HepG2 (cell line): ENCODE data around the gene BTBD19. TPM values are rescaled to one million over a fixed set of nuclear protein-coding genes. Genes with fewer than 3 reads are reported as not detected.

ENCODE experiments used
- ETV5 ChIP-seq: IDR thresholded peaks from 2 replicates; pipeline ENCODE4 v1.6.1; 2018; ENCODE audit warnings: missing biosample characterization, missing genetic modification reagents, inconsistent platforms, borderline replicate concordance
- FOXP1 ChIP-seq, 2 experiments: fragments of 450-650 bp in 1 of 2; IDR thresholded peaks; 2 replicates each; pipeline ENCODE4 v1.6.1; 2017 to 2018; ENCODE audit warnings: antibody characterized with exemption in 1 of 2
- GZF1 ChIP-seq: sonication (generic); formaldehyde crosslinking; IDR thresholded peaks from 2 replicates; pipeline ENCODE4 v1.5.1; 2020; ENCODE audit warnings: mild to moderate bottlenecking, missing genetic modification reagents
- HMG20B ChIP-seq: conservative IDR thresholded peaks from 2 replicates; pipeline ENCODE4 v1.6.1; 2016; ENCODE audit warnings: missing genetic modification reagents, missing compliant biosample characterization
- HNRNPLL ChIP-seq: fragments of 200-400 bp; formaldehyde crosslinking; IDR thresholded peaks from 2 replicates; pipeline ENCODE4 v1.6.1; 2017; ENCODE audit warnings: mild to moderate bottlenecking, low read depth, low read length; ENCODE audit not compliant: poor library complexity, severe bottlenecking
- HOXA9 ChIP-seq: sonication (generic); formaldehyde crosslinking; IDR thresholded peaks from 2 replicates; pipeline ENCODE4 v1.8.1; 2022; ENCODE audit warnings: missing genetic modification reagents, mild to moderate bottlenecking, moderate library complexity, borderline replicate concordance
- JUNB ChIP-seq: sonication (generic); formaldehyde crosslinking; IDR thresholded peaks from 2 replicates; pipeline ENCODE4 v1.8.0; 2022; ENCODE audit warnings: missing genetic modification reagents, mild to moderate bottlenecking, borderline replicate concordance
- NFE2 ChIP-seq: sonication (generic); formaldehyde crosslinking; IDR thresholded peaks from 2 replicates; pipeline ENCODE4 v1.4.0; 2020; ENCODE audit warnings: missing genetic modification reagents
- PTBP1 ChIP-seq: fragments of 200-400 bp; formaldehyde crosslinking; IDR thresholded peaks from 2 replicates; pipeline ENCODE4 v1.6.1; 2018; ENCODE audit warnings: low read length, low read depth; ENCODE audit not compliant: poor library complexity, severe bottlenecking
- RCOR2 ChIP-seq: IDR thresholded peaks from 2 replicates; pipeline ENCODE4 v1.6.1; 2016; ENCODE audit warnings: missing biosample characterization, missing genetic modification reagents
- SATB2 ChIP-seq: sonication (generic); formaldehyde crosslinking; IDR thresholded peaks from 2 replicates; pipeline ENCODE4 v1.5.0; 2020; ENCODE audit warnings: missing genetic modification reagents
- SOX6 ChIP-seq, 2 experiments: fragments of 450-650 bp in 1 of 2; sonication (generic) in 1 of 2; formaldehyde crosslinking in 1 of 2; IDR thresholded peaks; 2 replicates each; pipeline versions ENCODE4 v1.4.0 to v1.6.1; 2017 to 2020; ENCODE audit warnings: antibody characterized with exemption in 1 of 2, mild to moderate bottlenecking in 1 of 2, missing genetic modification reagents in 1 of 2
- TGIF2 ChIP-seq: IDR thresholded peaks from 2 replicates; pipeline ENCODE4 v1.6.1; 2016; ENCODE audit warnings: control low read depth, missing compliant biosample characterization
- ZNF225 ChIP-seq: sonication (generic); formaldehyde crosslinking; IDR thresholded peaks from 2 replicates; pipeline ENCODE4 v1.4.0; 2020; ENCODE audit warnings: mild to moderate bottlenecking, missing genetic modification reagents
- ZNF501 ChIP-seq: sonication (generic); formaldehyde crosslinking; IDR thresholded peaks from 2 replicates; pipeline ENCODE4 v1.5.1; 2020; ENCODE audit warnings: mild to moderate bottlenecking, moderate library complexity, missing genetic modification reagents
- ZNF749 ChIP-seq: sonication (generic); formaldehyde crosslinking; IDR thresholded peaks from 2 replicates; pipeline ENCODE4 v1.8.0; 2022; ENCODE audit warnings: mild to moderate bottlenecking, missing genetic modification reagents, moderate library complexity, borderline replicate concordance
- polyA plus RNA-seq, 8 experiments: library from polyadenylated mRNA; depleted of rRNA in 3 of 8; stranded (reverse) in 7 of 8; unstranded in 1 of 8; fragments of >200 nt; fragmentation: Illumina TruSeq in 4 of 8; extraction: Trizol in 4 of 8; gene quantifications; 2 replicates each; pipeline versions ENCODE4 v1.2.1 to v1.2.3, GENCODE V29; 2011 to 2016; ENCODE audit warnings: low read depth in 4 of 8, missing spikeins in 1 of 8, mixed read lengths in 1 of 8; ENCODE audit not compliant: insufficient read depth in 1 of 8
- total RNA-seq, 5 experiments: library from RNA; depleted of rRNA; stranded (reverse); fragments of >200 nt; fragmentation: Illumina TruSeq; extraction: Trizol; gene quantifications; 2 replicates each; pipeline ENCODE4 v1.2.3, GENCODE V29; 2016; ENCODE audit warnings: low read depth in 1 of 5
- TF ChIP-seq, protein P1 (sequence below): IDR thresholded peaks from 2 replicates; pipeline ENCODE4 v1.6.1; 2016
- TF ChIP-seq, protein P2 (sequence below): sonication (generic); formaldehyde crosslinking; conservative IDR thresholded peaks from 2 replicates; pipeline ENCODE4 v1.4.0; 2020; ENCODE audit warnings: mild to moderate bottlenecking, missing genetic modification reagents, moderate library complexity
- TF ChIP-seq, protein P3 (sequence below): IDR thresholded peaks from 2 replicates; pipeline ENCODE4 v1.6.1; 2016; ENCODE audit warnings: low read depth, missing genetic modification reagents, missing compliant biosample characterization

BTBD19 gene
- total and polyA plus RNA-seq, 2 of the 13 experiments (the other 11 are each of a cell fraction or from before 2014, with no cell fraction given), result 2.7 to 6.7 TPM

DNA sequence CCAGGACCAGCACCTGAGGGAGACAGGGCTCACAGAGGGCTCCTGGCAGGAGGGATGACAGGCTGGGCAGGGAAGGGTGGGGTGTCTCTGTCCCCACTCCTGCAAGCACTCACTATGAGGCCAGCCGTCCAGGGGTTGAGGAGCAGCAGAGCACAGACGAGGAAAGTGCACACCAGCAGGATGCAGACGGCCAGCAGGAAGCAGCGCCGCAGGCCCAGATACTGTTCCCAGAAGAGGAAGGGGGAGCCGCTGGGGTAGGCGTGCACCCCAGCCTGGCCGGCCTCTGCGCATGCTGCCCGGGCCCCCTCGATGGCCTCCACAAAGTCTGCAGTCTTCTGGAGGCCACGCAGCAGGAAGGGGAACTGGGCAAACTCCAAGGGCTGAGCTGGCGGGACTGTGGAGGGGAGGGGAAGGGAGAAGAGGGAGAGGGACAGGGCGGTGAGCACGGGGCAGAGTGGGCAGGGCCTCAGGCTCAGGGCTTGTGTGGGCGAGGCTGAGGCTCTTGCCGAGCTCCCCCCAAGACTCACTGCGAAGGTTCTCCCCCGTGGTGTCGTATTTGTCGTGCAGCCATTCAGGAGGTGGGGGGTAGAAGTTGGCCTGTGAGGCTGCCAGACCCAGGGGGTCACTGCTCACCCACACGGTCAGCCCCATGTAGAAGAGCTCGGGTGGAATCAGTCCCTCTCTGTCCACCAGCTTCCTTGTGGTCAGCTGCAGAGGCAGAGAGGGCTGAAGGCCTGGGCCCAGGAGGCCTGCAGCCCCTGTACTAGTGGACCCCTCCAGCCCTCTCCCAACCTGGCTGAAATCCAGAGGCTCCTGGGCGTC is 18.3 kb downstream of the BTBD19 start (continued):
- TF ChIP-seq JUNB (no peak), PTBP1 (no peak), TGIF2 (CRISPR knock-in tag) (peak; percentile 61; the same call in 1 of the 2 replicates), ZNF501 (CRISPR knock-in tag) (peak; percentile 34; the same call in 1 of the 2 replicates), SATB2 (no peak), ZNF225 (CRISPR knock-in tag) (peak; percentile 68; the same call in 1 of the 2 replicates), HMG20B (CRISPR knock-in tag) (0 out of 2 replicates have a peak, but pooled peaks have one; percentile 43), NFE2 (CRISPR knock-in tag) (no peak), ZNF749 (CRISPR knock-in tag) (peak; percentile 20; the same call in 1 of the 2 replicates), RCOR2 (CRISPR knock-in tag) (no peak; the same call in 1 of the 2 replicates), HOXA9 (no peak), FOXP1 (IDR thresholded peaks at IDR 0.05) (no peak), FOXP1 (CRISPR knock-in tag; IDR thresholded peaks at IDR 0.05) (no peak), SOX6 (IDR thresholded peaks at IDR 0.05) (no peak), SOX6 (CRISPR knock-in tag; IDR thresholded peaks at IDR 0.05) (no peak; the same call in 1 of the 2 replicates), ETV5 (peak; percentile 54; the same call in 1 of the 2 replicates), GZF1 (CRISPR knock-in tag) (peak; percentile 53; the same call in 1 of the 2 replicates), HNRNPLL (peak; percentile 54)
- TF ChIP-seq, protein P1, sequence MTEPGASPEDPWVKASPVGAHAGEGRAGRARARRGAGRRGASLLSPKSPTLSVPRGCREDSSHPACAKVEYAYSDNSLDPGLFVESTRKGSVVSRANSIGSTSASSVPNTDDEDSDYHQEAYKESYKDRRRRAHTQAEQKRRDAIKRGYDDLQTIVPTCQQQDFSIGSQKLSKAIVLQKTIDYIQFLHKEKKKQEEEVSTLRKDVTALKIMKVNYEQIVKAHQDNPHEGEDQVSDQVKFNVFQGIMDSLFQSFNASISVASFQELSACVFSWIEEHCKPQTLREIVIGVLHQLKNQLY (CRISPR knock-in tag), result 0 out of 2 replicates have a peak, but pooled peaks have one; percentile 42
- TF ChIP-seq, protein P2, sequence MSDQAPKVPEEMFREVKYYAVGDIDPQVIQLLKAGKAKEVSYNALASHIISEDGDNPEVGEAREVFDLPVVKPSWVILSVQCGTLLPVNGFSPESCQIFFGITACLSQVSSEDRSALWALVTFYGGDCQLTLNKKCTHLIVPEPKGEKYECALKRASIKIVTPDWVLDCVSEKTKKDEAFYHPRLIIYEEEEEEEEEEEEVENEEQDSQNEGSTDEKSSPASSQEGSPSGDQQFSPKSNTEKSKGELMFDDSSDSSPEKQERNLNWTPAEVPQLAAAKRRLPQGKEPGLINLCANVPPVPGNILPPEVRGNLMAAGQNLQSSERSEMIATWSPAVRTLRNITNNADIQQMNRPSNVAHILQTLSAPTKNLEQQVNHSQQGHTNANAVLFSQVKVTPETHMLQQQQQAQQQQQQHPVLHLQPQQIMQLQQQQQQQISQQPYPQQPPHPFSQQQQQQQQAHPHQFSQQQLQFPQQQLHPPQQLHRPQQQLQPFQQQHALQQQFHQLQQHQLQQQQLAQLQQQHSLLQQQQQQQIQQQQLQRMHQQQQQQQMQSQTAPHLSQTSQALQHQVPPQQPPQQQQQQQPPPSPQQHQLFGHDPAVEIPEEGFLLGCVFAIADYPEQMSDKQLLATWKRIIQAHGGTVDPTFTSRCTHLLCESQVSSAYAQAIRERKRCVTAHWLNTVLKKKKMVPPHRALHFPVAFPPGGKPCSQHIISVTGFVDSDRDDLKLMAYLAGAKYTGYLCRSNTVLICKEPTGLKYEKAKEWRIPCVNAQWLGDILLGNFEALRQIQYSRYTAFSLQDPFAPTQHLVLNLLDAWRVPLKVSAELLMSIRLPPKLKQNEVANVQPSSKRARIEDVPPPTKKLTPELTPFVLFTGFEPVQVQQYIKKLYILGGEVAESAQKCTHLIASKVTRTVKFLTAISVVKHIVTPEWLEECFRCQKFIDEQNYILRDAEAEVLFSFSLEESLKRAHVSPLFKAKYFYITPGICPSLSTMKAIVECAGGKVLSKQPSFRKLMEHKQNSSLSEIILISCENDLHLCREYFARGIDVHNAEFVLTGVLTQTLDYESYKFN (CRISPR knock-in tag), result peak; percentile 71
- TF ChIP-seq, protein P3, sequence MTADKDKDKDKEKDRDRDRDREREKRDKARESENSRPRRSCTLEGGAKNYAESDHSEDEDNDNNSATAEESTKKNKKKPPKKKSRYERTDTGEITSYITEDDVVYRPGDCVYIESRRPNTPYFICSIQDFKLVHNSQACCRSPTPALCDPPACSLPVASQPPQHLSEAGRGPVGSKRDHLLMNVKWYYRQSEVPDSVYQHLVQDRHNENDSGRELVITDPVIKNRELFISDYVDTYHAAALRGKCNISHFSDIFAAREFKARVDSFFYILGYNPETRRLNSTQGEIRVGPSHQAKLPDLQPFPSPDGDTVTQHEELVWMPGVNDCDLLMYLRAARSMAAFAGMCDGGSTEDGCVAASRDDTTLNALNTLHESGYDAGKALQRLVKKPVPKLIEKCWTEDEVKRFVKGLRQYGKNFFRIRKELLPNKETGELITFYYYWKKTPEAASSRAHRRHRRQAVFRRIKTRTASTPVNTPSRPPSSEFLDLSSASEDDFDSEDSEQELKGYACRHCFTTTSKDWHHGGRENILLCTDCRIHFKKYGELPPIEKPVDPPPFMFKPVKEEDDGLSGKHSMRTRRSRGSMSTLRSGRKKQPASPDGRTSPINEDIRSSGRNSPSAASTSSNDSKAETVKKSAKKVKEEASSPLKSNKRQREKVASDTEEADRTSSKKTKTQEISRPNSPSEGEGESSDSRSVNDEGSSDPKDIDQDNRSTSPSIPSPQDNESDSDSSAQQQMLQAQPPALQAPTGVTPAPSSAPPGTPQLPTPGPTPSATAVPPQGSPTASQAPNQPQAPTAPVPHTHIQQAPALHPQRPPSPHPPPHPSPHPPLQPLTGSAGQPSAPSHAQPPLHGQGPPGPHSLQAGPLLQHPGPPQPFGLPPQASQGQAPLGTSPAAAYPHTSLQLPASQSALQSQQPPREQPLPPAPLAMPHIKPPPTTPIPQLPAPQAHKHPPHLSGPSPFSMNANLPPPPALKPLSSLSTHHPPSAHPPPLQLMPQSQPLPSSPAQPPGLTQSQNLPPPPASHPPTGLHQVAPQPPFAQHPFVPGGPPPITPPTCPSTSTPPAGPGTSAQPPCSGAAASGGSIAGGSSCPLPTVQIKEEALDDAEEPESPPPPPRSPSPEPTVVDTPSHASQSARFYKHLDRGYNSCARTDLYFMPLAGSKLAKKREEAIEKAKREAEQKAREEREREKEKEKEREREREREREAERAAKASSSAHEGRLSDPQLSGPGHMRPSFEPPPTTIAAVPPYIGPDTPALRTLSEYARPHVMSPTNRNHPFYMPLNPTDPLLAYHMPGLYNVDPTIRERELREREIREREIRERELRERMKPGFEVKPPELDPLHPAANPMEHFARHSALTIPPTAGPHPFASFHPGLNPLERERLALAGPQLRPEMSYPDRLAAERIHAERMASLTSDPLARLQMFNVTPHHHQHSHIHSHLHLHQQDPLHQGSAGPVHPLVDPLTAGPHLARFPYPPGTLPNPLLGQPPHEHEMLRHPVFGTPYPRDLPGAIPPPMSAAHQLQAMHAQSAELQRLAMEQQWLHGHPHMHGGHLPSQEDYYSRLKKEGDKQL (CRISPR knock-in tag), result no peak
